ENCODE data around the gene TEAD1. TPM values are rescaled to one million over a fixed set of nuclear protein-coding genes. Genes with fewer than 3 reads are reported as not detected.

Gene TEAD1
- total and polyA plus RNA-seq, 9 of the 15 experiments (the other 6 are each of a cell fraction or from before 2014, with no cell fraction given): 1.7 to 17.7 (median 10.8) TPM

GRCh38 chr11:12810568-12810894 lies 136.3 kb downstream of the TEAD1 start (continued):
- TF ChIP-seq, protein P1, sequence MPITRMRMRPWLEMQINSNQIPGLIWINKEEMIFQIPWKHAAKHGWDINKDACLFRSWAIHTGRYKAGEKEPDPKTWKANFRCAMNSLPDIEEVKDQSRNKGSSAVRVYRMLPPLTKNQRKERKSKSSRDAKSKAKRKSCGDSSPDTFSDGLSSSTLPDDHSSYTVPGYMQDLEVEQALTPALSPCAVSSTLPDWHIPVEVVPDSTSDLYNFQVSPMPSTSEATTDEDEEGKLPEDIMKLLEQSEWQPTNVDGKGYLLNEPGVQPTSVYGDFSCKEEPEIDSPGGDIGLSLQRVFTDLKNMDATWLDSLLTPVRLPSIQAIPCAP (CRISPR knock-in tag; IDR thresholded peaks at IDR 0.05; ENCODE audit: borderline replicate concordance): no peak
- TF ChIP-seq NCOR1 (IDR thresholded peaks at IDR 0.05): no peak
- peak; percentile 80 for TF ChIP-seq ATF7 (IDR thresholded peaks at IDR 0.05)
- no peak for TF ChIP-seq ZNF12 (CRISPR knock-in tag; IDR thresholded peaks at IDR 0.05)
- no peak for TF ChIP-seq SMC3 (conservative IDR thresholded peaks at IDR 0.05; ENCODE audit: insufficient read depth, low read depth, low read length)
- no peak for TF ChIP-seq ZKSCAN3 (CRISPR knock-in tag; IDR thresholded peaks at IDR 0.05)
- TF ChIP-seq ATF3 (IDR thresholded peaks at IDR 0.05): peak; percentile 86
- TF ChIP-seq ATF3 (CRISPR knock-in tag; conservative IDR thresholded peaks at IDR 0.05): no peak
- no peak for TF ChIP-seq RFX5 (IDR thresholded peaks at IDR 0.05; ENCODE audit: low read depth, low read length)
- TF ChIP-seq SRF (CRISPR knock-in tag; IDR thresholded peaks at IDR 0.05): no peak
- no peak for TF ChIP-seq NR4A1 (CRISPR knock-in tag; IDR thresholded peaks at IDR 0.05)
- no peak for TF ChIP-seq NR4A1 (tag; IDR thresholded peaks at IDR 0.05)
- TF ChIP-seq CREB3L1 (IDR thresholded peaks at IDR 0.05; ENCODE audit: borderline replicate concordance, low read depth): no peak
- no peak for TF ChIP-seq NR1H2 (CRISPR knock-in tag; IDR thresholded peaks at IDR 0.05)
- TF ChIP-seq GTF2B (IDR thresholded peaks at IDR 0.05; ENCODE audit: extremely low read depth, insufficient read length): no peak
- TF ChIP-seq ZNF551 (CRISPR knock-in tag; IDR thresholded peaks at IDR 0.05): no peak
- no peak for TF ChIP-seq SREBF2 (CRISPR knock-in tag; IDR thresholded peaks at IDR 0.05)
- no peak for TF ChIP-seq ZNF311 (CRISPR knock-in tag; IDR thresholded peaks at IDR 0.05)
- TF ChIP-seq ZNF41 (CRISPR knock-in tag; conservative IDR thresholded peaks at IDR 0.05): no peak
- no peak for TF ChIP-seq ZNF76 (CRISPR knock-in tag; IDR thresholded peaks at IDR 0.05; ENCODE audit: borderline replicate concordance)
- TF ChIP-seq SLC30A9 (CRISPR knock-in tag; IDR thresholded peaks at IDR 0.05): no peak
- no peak for TF ChIP-seq ZNF785 (CRISPR knock-in tag; IDR thresholded peaks at IDR 0.05)
- no peak for TF ChIP-seq ZNF277 (CRISPR knock-in tag; IDR thresholded peaks at IDR 0.05; ENCODE audit: borderline replicate concordance)
- TF ChIP-seq, protein P2, sequence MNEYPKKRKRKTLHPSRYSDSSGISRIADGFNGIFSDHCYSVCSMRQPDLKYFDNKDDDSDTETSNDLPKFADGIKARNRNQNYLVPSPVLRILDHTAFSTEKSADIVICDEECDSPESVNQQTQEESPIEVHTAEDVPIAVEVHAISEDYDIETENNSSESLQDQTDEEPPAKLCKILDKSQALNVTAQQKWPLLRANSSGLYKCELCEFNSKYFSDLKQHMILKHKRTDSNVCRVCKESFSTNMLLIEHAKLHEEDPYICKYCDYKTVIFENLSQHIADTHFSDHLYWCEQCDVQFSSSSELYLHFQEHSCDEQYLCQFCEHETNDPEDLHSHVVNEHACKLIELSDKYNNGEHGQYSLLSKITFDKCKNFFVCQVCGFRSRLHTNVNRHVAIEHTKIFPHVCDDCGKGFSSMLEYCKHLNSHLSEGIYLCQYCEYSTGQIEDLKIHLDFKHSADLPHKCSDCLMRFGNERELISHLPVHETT (CRISPR knock-in tag; conservative IDR thresholded peaks at IDR 0.05 in 1 of 2, IDR thresholded peaks at IDR 0.05 in 1 of 2): no peak
